Fibroblast of upper back skin (primary cell): ENCODE data around the gene FAM174C.

Experiments used
- DNase-seq: peaks from one replicate; pipeline ENCODE4 v3.0.0-alpha.2; 2013

The FAM174C gene

GRCh38 chr19:1275976-1276627 lies 772 bp downstream of the FAM174C start:
- no peak for DNase-seq

GRCh38 chr19:1276628-1277022 lies 1.3 kb downstream of the FAM174C start:
- no peak for DNase-seq

- no peak for DNase-seq
These were observed 1.7 kb downstream of the FAM174C start for GRCh38 chr19:1277061-1277460.

- no peak for DNase-seq
These were observed 2.7 kb downstream of the FAM174C start for GRCh38 chr19:1278074-1278473.

GRCh38 chr19:1278713-1279660 lies 3.7 kb downstream of the FAM174C start:
- no peak for DNase-seq

- DNase-seq = peak; percentile 78
These were observed 4.5 kb downstream of the FAM174C start for GRCh38 chr19:1279782-1280341.

- DNase-seq = no peak
These were observed 5.6 kb downstream of the FAM174C start for GRCh38 chr19:1280636-1281568.

- no peak for DNase-seq
These were observed 6.4 kb downstream of the FAM174C start for GRCh38 chr19:1281569-1282287.

- DNase-seq = no peak
These were observed 7.4 kb downstream of the FAM174C start for GRCh38 chr19:1282588-1283206.

- DNase-seq = no peak
These were observed 8.0 kb downstream of the FAM174C start for GRCh38 chr19:1283207-1283916.

GRCh38 chr19:1283917-1284292 lies 8.6 kb downstream of the FAM174C start:
- DNase-seq = no peak

GRCh38 chr19:1284293-1284978 lies 9.1 kb downstream of the FAM174C start:
- no peak for DNase-seq

- no peak for DNase-seq
These were observed 9.8 kb downstream of the FAM174C start for GRCh38 chr19:1284979-1285736.

GRCh38 chr19:1285737-1286360 lies 10.5 kb downstream of the FAM174C start, which contains the start of gene EFNA2:
EFNA2 (plus strand) TSS chr19:1285873; CDS start chr19:1286169, 296 bp downstream.
- DNase-seq = no peak

GRCh38 chr19:1286487-1287353 lies 11.4 kb downstream of the FAM174C start:
- DNase-seq = no peak

- DNase-seq = no peak
These were observed 12.3 kb downstream of the FAM174C start for GRCh38 chr19:1287354-1288225.

GRCh38 chr19:1288226-1288612 lies 12.9 kb downstream of the FAM174C start:
- DNase-seq = no peak
